ENCODE data around the gene RBP3.

Gene RBP3

DNA sequence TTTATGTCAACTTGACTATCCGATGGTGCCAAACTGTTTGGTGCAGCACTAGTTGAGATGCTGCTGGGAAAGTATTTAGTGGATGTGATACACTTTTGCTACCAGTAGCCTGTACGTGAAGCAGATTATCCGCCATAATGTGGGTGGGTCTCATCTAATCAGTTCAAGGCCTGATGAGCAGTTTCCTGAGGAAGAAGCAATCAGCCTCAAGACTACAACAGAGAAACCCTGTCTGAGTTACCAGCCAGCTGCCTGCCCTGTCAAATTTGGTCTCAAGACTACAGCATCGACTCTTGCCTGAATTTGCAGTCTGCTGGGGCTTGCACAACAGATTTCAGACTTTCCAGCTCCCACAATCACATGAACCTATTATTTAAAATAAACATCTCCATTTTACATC is 10.9 kb upstream of the RBP3 start:
- DNase-seq (ENCODE audit: low read depth): no peak

- no peak for DNase-seq (ENCODE audit: low read depth)
Measured at GRCh38 chr10:47339186-47339735, 8.9 kb upstream of the RBP3 start.

DNA sequence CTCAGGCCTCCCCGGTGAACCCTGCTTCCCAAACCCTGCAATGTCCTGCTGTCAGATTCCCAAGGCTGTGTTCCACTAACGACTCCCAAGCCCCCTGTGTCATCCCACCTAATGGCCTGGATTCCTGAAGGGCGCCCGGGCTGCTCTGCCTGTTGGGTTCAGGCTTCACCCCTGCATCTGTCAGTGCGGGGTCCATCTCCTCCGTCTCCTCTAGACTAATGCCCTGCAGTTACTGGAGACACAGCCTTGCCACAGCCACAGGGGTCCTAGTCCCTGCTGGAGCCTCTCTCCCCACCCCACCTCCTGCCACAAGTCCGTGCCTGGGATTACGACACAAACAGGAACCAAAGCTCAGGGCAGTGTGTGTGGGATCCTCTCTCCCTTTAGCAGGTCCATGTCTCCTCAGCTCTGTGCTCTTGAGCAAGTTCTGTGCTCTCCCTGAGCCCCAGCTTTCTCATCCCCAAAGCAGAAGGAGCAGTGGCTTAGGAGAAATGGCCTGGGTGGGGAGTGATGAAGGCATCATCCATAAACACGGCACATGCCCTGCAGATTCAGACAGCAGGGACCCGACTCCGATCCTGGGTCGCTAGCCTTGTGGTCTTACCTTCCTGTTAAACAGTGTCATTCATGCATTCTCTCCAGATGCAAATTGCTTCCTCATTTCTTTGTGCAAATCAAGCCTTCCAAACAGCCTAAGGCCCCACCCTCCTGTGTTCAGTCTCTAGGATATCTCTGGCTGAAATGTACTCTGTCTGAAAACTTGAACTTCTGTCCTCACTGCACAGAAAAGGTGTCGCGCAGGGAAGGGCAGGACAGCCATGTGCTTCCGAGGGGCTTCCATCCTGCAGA is 8.2 kb upstream of the RBP3 start:
- DNase-seq (ENCODE audit: low read depth): no peak

GRCh38 chr10:47340608-47341170 is 7.5 kb upstream of the RBP3 start:
- DNase-seq (ENCODE audit: low read depth): peak; percentile 42

GRCh38 chr10:47344996-47345870 is 2.9 kb upstream of the RBP3 start:
- no peak for DNase-seq (ENCODE audit: low read depth)

GRCh38 chr10:47346581-47347302 is 1.4 kb upstream of the RBP3 start:
- DNase-seq (ENCODE audit: low read depth): no peak

GRCh38 chr10:47347303-47347675 is 874 bp upstream of the RBP3 start:
- DNase-seq (ENCODE audit: low read depth): no peak

- DNase-seq (ENCODE audit: low read depth): no peak
Measured at GRCh38 chr10:47348661-47349470, 703 bp downstream of the RBP3 start.

- no peak for DNase-seq (ENCODE audit: low read depth)
Measured at GRCh38 chr10:47349516-47349915, 1.4 kb downstream of the RBP3 start.

- no peak for DNase-seq (ENCODE audit: low read depth)
Measured at GRCh38 chr10:47349941-47350371, 1.8 kb downstream of the RBP3 start.

DNA sequence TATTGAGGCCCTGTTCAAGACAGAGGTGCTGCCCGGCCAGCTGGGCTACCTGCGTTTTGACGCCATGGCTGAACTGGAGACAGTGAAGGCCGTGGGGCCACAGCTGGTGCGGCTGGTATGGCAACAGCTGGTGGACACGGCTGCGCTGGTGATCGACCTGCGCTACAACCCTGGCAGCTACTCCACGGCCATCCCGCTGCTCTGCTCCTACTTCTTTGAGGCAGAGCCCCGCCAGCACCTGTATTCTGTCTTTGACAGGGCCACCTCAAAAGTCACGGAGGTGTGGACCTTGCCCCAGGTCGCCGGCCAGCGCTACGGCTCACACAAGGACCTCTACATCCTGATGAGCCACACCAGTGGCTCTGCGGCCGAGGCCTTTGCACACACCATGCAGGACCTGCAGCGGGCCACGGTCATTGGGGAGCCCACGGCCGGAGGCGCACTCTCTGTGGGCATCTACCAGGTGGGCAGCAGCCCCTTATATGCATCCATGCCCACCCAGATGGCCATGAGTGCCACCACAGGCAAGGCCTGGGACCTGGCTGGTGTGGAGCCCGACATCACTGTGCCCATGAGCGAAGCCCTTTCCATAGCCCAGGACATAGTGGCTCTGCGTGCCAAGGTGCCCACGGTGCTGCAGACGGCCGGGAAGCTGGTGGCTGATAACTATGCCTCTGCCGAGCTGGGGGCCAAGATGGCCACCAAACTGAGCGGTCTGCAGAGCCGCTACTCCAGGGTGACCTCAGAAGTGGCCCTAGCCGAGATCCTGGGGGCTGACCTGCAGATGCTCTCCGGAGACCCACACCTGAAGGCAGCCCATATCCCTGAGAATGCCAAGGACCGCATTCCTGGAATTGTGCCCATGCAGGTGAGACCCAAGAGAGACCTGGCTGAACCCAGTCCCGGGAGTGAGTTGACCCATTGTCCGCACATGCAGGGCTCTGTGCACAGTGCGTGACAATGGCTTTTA is 2.8 kb downstream of the RBP3 start:
- DNase-seq (ENCODE audit: low read depth): no peak

- DNase-seq (ENCODE audit: low read depth): no peak
Measured at GRCh38 chr10:47351899-47352815, 4.0 kb downstream of the RBP3 start.

- DNase-seq (ENCODE audit: low read depth): no peak
Measured at GRCh38 chr10:47353351-47353750, 5.2 kb downstream of the RBP3 start.

- DNase-seq (ENCODE audit: low read depth): no peak
Measured at GRCh38 chr10:47354165-47354564, 6.0 kb downstream of the RBP3 start.

DNA sequence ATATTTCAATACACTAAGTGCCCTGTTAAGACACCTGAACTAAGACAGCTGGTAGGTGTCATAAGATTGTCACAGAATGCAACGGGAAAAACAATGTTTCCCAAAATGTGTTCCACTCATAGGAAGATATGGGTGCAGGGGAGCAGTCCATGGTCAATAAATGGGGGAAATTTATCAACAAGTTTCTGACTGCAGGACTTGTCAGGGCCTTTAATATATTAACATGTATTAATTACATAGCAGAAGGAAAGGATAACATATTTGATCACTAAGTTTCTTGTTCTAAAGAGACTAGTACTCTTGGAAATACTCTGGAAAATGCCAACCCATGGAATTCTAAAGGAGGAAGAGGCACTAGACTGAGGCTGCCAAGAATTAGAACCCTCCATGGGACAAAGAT is 6.7 kb downstream of the RBP3 start:
- DNase-seq (ENCODE audit: low read depth): no peak

DNA sequence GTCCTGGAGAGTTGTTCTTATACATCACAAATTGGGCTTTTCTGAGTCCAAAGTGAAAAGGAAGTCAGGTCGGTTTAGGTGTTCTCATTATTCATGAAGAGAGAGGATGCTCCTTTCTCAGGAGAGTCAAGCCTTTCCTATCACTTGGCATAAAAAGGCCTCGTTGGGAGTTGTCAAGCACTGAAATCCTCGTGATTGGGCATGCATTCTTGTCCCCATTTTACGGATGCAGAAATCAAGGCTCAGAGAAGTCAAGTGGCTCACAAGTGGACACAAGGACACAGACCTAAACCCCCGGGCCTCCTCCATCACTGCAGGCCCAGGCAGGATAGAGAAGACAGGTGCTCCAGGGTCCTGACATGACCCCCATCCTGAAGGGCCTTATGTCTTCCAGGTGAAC is 8.5 kb downstream of the RBP3 start:
- no peak for DNase-seq (ENCODE audit: low read depth)

- no peak for DNase-seq (ENCODE audit: low read depth)
Measured at GRCh38 chr10:47357131-47357582, 9.0 kb downstream of the RBP3 start.

DNA sequence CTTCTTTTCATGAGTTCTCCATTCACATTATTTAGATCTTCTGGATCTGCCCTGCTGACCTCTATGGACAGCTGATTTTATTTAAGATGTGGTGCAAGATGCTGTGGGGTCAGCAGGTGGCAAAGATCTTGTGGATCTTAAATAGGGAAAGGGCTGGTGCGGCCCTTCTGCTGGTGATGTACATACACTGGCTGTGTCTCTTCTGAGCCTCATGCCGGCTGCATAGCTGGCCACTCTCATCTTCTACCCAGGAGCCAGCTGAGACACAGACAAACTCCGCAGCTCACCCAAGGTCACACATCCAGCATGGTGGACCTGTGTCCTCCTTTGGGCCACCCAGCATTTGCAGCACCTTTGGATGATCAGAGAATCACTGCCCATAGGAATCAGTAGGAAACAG is 9.7 kb downstream of the RBP3 start:
- DNase-seq (ENCODE audit: low read depth): no peak

- no peak for DNase-seq (ENCODE audit: low read depth)
Measured at GRCh38 chr10:47358457-47358856, 10.3 kb downstream of the RBP3 start.

Measured in stimulated activated CD8-positive, alpha-beta memory T cell treated with anti-CD3 and anti-CD28 coated beads, Interleukin-12 subunit alpha, Interleukin-12 subunit beta, amount 100 ng/mL, for 1 hour (primary cell).